GM10847 (cell line): ENCODE measurements around the gene ZNF783.

Experiments
- POLR2A ChIP-seq: IDR thresholded peaks from 2 replicates; pipeline ENCODE4 v1.6.1; 2011; ENCODE audit not compliant: insufficient read length; ENCODE audit errors: extremely low read depth

ZNF783 gene

DNA sequence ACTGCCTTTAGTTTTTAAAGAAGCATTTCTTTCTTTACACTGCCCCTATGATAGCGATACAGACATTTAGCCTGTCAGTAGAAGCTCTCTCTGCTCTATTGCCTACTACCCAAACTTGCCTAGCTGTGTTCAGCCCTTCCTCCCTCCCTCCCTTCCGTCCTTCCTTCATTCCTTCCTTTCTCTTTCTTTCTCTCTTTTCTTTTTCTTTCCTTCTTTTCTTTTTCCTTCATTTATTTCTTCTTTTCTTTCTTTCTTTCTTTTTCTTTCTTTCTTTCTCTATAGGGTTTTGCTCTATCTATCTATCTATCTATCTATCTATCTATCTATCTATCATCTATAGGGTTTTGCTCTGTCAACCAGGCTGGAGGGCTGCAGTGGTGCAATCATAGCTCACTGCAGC is 29.6 kb upstream of the ZNF783 start:
- no peak for TF ChIP-seq POLR2A

GRCh38 chr7:149237502-149237901 is 24.5 kb upstream of the ZNF783 start:
- no peak for TF ChIP-seq POLR2A

GRCh38 chr7:149238051-149238450 is 23.9 kb upstream of the ZNF783 start:
- no peak for TF ChIP-seq POLR2A

DNA sequence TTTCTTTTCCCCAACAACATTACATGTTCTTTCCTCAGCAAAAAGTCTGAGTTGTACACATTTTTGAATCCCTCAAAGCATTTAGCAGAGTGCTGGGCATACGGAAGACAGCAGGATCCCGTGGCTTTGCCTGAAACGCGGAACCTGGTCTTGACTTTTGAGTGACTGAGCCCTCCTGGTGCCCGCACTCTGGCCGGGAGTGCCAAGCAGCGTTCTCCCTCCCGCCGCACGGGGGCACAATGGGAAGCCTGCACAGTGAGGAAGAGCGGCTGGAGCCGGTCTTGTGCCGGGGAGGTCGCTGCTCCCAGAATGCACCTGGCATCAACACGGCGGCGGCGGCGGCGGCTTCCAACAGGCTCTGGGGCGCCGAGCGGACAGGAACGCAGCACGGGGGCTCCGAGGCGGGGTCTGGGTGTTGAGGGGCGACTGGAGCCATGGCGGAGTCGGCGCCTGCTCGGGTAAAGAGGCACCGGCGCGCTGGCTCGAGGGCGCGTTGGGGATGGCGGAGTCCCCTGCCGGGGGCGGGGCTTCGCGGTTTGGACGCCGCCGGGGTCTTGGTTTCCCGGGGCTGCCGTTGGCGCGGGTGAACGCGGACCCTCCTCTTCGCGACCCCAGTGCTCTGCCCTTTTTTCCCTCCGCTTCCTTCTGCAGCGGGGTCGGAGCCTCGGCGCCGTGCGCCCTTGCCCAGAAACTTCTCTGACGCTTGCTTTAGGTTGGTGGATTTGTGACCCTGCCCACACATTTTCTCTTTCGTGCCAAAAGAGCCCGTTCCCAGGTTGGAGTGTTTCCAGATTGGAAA is 22.5 kb upstream of the ZNF783 start, which contains the start of gene ZNF212:
Gene ZNF212, plus strand, starts transcription at position 307 of the 799 bp plus-strand sequence. Its CDS starts 128 bp downstream, at position 435.
- peak; percentile 46 for TF ChIP-seq POLR2A

GRCh38 chr7:149240637-149241036 is 21.4 kb upstream of the ZNF783 start:
- no peak for TF ChIP-seq POLR2A

DNA sequence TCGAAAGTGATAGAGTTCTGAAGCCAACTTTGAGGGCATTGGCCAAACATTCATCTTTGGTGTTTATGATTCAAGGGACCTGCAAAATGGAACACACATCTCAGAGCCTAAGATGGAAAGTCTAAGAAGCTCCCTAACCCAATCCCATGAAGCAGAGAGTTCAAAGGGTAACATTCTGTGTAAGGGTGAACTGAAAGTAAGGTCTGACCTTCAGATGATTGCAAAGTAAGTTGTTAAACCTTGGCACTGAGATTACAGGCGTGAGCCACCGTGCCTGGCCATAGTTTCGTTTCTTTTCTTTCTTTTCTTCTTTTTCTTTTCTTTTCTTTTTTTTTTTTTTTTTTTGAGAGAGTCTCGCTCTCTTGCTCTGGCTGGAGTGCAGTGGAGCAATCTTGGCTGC is 20.3 kb upstream of the ZNF783 start:
- TF ChIP-seq POLR2A = no peak

DNA sequence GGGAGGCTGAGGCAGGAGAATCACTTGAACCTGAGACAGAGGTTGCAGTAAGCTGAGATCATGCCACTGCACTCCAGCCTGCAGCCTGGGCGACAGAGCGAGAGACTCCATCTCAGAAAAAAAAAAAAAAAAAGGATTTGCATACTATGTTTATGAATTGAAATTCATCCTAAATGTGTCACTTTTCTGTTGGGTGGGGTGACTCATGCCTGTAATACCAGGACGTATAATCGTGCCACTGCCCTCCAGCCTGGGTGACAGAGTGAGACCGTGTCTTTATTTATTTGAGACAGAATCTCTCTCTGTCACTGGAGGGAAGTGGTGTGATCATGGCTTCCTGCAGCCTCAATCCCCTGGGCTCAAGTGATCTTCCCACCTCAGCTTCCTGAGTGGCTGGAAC is 16.8 kb upstream of the ZNF783 start:
- TF ChIP-seq POLR2A = no peak

DNA sequence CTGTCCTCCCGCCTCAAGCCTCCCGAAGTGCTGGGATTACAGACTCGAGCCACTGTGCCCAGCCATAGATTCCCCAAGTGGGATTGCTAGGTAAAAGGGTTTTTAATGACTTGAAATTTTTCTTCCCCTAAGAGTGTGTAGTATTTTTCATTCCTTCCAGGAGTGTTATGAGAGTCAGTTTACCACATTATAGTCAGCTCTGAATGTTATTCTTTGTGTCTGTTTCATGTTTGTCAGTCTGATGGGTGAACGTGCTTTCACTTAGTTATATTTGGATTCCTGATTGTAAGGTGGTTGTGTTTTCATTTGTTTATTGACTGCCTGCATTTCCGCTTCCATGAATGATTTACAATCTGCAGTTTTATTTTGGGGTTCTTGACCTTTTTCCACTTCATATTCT is 16.3 kb upstream of the ZNF783 start:
- no peak for TF ChIP-seq POLR2A

- no peak for TF ChIP-seq POLR2A
Observed at GRCh38 chr7:149248777-149249176, 13.2 kb upstream of the ZNF783 start.

- TF ChIP-seq POLR2A = no peak
Observed at GRCh38 chr7:149252378-149252777, 9.6 kb upstream of the ZNF783 start.

GRCh38 chr7:149253665-149254064 is 8.3 kb upstream of the ZNF783 start:
- no peak for TF ChIP-seq POLR2A

DNA sequence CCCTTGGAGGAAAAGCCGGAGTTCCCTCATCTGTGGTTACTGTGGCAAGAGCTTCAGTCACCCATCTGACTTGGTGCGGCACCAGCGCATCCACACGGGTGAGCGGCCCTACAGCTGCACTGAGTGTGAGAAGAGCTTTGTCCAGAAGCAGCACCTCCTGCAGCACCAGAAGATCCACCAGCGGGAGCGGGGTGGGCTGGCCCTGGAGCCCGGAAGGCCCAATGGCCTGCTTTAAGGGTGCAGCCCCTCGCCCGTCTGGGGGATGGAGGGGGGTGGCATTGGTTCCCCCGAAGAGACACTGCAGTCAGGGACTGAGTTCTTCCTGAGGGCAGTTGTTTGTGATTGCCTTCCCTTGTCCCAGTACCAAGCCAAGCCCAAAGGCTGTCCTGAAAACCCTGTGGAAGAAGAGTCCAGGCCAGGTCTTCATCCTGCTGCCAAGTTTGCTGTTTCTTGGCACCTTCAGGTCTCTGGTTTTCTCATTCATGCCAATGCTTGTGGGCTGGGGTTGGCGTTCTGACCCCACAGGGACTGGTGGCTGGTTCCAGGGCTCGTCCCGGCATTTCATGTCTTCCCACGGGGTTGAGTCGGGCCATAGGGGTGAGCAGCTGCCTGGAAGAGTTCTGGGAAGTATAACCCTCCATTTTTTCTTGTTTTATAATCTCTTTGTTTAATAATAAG is 7.7 kb upstream of the ZNF783 start:
- no peak for TF ChIP-seq POLR2A

DNA sequence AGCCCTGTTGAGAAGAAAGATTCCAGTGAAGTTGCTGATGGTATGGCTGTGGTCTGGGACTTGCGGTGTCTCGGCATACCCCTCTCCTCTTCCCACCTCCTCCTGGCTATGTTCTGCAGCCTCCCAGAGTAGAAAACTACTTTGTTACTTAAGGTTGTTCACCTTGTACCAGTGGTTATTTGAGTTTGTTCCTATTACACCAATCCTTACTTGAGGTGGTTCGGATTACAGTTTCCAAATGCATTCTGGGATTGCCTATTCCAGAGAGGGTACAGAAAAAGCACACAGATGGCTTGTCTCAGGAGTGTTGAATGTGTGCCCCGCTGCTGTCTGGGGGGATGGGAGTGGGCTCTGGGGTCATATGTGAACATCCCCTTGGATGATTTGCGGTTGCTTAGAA is 6.8 kb upstream of the ZNF783 start:
- no peak for TF ChIP-seq POLR2A

DNA sequence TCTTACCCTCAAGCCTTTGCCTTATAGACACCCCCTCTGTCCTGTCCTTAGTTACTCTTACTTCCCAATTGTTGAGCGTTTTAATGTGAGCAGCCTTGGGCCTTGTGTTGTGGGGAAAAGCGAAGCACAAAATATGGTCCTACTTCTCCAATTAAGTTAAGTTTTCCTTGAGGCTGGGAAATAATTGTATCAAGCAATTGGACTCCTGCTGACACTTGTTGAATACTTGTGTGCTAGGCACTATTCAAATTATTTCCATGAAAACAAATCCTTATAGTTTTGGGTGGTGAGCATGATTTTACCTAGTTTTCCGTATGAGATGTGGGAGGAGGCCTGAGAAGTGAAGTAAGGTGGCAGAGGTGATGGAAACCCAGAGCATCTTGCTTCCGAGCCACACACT is 5.4 kb upstream of the ZNF783 start:
- TF ChIP-seq POLR2A = no peak

DNA sequence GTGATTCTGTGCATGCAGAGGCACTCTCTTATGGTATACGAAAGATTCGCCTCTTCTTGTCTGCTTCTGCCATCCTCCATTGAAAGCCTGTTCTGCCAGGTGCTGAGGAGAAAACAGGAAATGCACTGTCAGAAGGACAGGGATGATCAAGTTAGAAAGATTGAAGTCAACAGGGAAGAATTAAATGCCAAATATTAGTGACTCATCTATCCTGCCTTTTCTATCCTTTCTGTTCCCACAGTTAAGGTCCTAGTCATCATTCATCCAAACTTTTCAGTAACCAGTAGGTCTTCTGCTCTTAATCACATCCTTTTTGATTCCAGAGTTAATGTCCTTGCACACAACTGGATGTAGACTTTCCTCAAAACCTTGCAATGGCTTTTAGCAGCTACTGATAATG is 4.8 kb upstream of the ZNF783 start:
- no peak for TF ChIP-seq POLR2A

GRCh38 chr7:149261316-149261828 is 624 bp upstream of the ZNF783 start:
- TF ChIP-seq POLR2A = no peak

- no peak for TF ChIP-seq POLR2A
Observed at GRCh38 chr7:149266451-149266850, 4.5 kb downstream of the ZNF783 start.

DNA sequence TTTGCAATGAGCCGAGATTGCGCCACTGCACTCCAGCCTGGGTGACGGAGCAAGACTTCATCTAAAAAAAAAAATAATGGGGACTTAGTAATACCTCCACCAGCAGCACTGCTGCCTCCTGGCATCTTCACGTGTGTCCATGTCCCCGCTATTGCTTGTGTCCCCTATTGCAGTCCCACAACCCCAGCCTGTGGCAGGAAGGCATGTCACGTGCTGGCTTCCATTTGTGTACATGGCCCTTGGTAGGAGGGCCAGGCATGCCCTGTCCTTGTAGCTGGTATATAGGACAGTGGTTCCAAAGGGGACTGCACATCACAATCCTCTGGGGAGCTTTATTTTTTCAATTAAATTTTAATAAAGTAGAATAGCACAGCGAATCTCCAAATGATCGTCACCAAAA is 5.7 kb downstream of the ZNF783 start:
- no peak for TF ChIP-seq POLR2A
